ENCODE measurements around the gene CDH13.

CDH13 gene

DNA sequence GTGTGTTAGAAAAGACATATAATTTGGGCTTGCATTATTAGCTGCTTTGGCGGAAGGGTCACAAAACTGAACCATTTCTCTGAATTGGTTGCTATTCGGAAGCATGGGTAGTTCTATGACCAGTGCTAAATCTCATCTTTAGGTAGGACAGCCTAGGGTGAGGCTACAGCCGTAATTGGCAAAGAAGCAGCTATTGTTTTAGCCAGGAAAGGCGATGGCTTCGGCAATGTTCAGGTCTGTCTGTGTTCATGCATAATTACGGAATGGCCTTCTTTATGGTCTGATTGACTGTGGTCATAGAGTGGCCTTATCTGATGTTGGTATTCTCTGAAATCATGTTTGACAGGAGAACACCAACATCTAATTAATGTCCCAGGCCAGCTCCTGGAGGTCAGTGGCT is 812.6 kb downstream of the CDH13 start:
- no peak for DNase-seq (ENCODE audit: low read depth)

DNA sequence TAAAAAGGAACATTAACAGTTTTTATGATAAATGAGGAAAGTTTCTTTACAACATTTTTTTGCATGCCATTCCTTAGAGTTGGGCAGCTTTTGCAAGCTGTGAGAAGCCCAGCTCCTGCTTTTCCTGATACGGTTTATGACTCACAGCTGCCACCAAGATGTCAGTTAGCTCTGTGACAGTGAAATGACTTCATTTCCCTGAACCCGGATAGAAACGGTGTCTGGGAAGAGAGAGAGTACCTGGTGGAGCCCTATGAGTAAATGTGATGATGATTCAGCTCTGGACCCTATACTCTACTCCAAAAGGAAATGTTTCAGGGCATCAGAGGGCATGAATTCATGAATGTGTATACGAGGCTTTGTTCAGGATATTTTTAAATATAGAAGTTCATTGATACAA is 814.7 kb downstream of the CDH13 start:
- no peak for DNase-seq (ENCODE audit: low read depth)

GRCh38 chr16:83443972-83444371 is 817.2 kb downstream of the CDH13 start:
- DNase-seq (ENCODE audit: low read depth) = no peak

- no peak for DNase-seq (ENCODE audit: low read depth)
These were observed 820.8 kb downstream of the CDH13 start for GRCh38 chr16:83447560-83447959.

GRCh38 chr16:83449861-83450260 is 823.1 kb downstream of the CDH13 start:
- no peak for DNase-seq (ENCODE audit: low read depth)

GRCh38 chr16:83453977-83454376 is 827.2 kb downstream of the CDH13 start:
- no peak for DNase-seq (ENCODE audit: low read depth)

- DNase-seq (ENCODE audit: low read depth) = no peak
These were observed 828.9 kb downstream of the CDH13 start for GRCh38 chr16:83455716-83456115.

- no peak for DNase-seq (ENCODE audit: low read depth)
These were observed 830.2 kb downstream of the CDH13 start for GRCh38 chr16:83456934-83457333.

DNA sequence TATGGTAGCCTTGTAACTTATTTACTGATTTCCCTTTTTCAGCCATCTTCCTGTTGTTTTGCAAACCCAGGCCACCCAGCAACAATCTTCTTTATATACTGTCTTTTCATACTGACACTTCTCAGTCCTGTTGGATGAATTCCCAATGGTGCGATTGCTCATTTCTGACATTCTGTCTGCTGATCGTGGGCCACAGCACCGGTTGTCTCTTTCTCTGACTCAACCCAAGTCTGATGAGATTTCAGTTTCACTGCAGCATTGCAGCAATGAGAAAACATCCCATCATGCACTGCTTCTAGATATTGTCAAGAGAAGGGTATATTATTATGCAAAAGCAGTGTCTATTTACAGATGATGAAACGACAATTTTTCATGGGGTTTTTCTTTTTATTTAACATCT is 831.8 kb downstream of the CDH13 start:
- DNase-seq (ENCODE audit: low read depth) = no peak

GRCh38 chr16:83464991-83465390 is 838.2 kb downstream of the CDH13 start:
- DNase-seq (ENCODE audit: low read depth) = no peak

DNA sequence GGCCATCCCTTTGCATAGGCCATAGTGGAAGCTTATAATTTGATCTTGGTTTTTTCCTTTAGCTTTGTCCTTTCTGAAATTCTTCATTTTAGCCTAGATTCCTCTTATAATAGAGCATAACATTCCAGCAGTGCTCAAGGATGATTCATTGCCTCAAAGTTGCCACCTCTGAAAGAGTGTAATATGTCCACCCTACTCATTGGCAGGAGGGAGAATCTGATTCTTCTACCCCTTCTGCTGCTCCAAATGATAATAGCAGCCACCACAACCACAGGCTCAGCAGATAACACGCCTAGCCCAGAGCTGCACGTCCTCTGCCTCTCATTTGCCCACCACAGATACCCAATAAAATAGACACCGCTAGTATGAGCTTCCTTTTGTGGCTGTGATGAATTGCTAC is 843.6 kb downstream of the CDH13 start:
- DNase-seq (ENCODE audit: low read depth) = no peak

DNA sequence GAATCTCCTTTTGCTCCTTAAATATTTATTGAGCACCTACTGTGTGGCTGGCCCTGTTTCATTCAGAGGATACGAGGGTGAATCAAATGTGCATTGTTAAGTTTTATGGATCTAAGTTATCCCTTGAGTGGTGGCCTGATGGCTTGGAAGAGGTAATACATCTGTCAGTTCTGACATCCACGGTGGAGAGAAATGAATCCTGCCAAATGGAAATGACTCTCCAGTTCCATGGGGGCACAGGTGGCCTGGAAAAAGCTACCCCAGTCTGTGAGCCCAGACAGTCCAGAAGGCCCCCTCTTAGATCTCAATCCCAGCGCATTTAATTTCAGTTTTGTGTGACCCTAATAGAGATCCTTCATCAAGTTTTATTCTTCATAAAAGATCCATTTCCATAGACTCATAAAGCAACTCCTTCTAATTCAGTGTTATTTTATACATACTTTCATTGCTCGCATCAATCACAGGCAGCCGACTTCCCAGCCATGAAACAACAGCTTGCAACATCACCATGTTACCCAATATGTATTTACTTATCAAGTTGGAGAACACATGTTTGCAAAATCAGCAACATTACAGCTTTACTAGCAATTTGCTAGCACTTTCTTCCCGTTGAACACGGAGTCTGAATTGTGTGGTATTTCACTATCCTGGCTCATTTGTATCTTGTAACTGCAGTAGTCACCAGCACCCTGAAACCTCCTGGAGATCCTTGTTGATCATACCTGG is 846.2 kb downstream of the CDH13 start:
- no peak for DNase-seq (ENCODE audit: low read depth)

DNA sequence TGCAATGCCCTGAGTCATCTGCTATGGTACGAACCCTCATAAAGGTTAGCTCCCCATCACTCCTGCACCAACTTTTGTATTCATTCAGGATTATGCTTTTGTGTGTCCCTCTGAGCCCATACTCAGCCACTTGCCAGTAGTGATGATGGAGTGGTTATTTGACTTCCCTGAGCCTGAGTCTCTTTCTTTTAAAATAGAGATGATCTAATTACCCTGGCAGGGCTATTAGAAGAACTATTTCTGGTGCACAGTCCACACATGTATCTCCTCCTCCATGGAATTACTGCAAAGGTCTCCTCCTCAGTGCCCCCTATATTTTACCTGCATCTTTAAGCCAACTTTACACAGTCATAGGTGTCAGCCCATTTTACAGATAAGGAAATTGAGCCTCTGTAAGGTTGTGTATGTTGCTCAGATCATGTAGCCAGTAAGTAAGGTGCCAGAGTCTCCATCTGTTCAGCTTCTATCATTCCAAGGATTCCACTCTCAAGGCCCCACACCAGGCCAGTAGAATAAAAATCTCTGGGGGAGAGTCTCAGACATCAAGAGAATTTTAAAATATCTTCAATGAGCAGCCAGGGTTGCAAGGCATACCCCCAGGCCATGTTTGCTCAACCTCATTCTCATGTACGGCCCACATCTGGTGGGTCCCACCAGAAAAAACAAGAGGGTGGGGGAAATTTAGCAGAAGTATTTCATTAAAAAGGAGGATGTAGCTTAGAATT is 847.3 kb downstream of the CDH13 start:
- no peak for DNase-seq (ENCODE audit: low read depth)

DNA sequence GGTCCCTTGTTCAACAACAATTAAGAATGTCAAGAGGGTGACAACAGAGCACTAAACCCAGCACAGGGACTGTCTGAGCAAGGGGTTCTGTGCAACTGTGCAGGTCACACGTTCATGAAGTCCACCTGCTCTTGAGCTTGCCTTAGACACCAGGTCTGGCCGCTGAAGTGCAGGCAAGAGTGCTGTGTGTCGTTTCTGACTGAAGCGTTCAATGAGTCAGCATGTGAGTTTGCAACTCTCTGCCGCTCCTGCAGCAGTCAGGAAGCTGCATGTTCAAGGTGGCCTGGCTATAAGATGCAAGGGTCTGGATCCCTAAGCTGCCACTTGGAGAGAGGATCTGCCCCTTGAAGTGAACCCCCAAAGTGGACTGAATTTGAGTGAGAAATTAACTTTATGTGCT is 848.3 kb downstream of the CDH13 start:
- DNase-seq (ENCODE audit: low read depth) = no peak

GRCh38 chr16:83481589-83481988 is 854.8 kb downstream of the CDH13 start:
- no peak for DNase-seq (ENCODE audit: low read depth)

DNA sequence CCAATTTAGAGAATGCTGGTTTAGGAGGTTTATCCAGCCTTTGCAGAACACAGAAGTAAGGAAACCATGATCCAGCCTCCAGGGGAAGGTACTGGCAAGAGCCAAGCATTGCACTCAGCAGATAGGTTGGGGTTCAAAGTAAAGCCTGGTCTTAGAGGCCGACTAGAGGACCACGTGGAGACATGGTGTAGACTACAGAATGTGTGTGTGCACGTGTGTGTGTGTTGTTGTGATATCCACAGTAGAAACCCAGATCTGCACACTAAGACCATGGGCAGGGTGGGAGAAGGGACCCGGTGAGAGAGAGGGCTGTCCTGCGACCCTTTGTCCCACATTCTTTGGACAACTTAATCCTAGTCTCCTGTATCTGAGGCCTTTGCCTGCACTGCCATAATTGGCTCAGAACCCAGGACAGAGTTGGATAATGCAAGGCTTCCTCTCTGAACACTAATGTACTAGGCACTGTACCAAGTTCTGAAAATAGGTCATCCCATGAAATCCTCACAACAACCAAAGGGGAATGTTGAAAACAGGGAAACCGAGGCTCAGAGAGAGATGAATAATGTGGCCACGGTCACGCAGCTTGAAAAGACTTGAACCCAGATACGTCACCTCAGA is 855.9 kb downstream of the CDH13 start:
- no peak for DNase-seq (ENCODE audit: low read depth)

GRCh38 chr16:83490073-83490472 is 863.3 kb downstream of the CDH13 start:
- no peak for DNase-seq (ENCODE audit: low read depth)

DNA sequence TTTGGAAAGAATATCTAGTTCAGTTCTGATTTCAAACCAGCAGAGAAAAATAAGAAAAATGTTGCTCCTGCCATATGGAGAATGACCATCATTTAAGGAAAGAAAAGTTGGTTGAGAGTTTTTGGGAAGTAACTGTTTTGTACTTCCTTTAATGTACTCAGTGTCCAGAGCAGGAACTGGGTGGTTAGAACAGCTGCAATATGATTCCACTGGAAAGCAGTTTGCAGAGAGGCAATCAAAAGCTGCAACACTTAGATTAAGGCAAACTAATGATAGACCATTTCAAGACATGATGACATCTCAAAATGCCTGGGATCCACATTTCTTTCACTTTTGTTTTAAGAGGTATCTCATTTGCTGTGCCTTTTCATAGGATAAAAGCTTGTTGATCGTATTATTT is 867.7 kb downstream of the CDH13 start:
- DNase-seq (ENCODE audit: low read depth) = no peak

- DNase-seq (ENCODE audit: low read depth) = no peak
These were observed 874.7 kb downstream of the CDH13 start for GRCh38 chr16:83501481-83501880.

DNA sequence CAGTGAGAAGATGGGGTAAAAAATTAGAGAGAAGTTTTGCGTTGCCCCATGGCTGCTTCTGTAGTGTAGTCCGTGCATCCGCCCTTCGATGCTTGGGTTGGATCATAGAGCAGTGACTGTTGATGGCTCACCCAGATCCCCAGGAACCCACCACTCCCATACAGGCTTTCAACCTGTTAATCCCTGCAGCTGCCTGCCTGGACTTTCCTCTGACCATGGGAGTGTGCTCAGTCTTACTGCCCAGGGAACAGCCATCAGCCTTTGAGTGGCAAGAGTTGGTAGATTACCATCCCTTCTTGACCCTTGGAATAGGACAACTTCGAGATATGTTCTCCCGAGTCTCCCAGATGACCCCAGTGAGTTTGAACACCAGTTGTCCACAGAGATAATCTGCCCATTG is 881.5 kb downstream of the CDH13 start:
- DNase-seq (ENCODE audit: low read depth) = no peak

DNA sequence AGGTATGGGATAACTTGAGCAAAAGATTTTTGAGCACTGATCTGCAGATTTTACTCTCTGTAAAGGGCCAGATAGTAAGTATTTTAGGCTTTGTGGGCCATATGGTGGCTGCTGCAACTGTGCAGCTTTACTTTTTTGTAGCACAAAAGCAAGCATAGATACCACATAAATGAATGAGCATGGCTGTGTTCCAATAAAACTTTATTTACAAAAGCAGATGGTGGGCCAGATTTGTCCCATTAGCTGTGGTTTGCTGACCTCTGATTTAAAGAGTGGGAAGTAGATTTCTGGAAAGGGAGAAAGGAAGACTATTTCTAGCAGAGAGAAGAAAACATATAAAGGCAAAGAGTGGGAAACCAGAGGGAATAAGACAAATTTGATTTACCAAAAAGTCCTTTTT is 882.5 kb downstream of the CDH13 start:
- DNase-seq (ENCODE audit: low read depth) = no peak

GRCh38 chr16:83510906-83511305 is 884.1 kb downstream of the CDH13 start:
- no peak for DNase-seq (ENCODE audit: low read depth)

DNA sequence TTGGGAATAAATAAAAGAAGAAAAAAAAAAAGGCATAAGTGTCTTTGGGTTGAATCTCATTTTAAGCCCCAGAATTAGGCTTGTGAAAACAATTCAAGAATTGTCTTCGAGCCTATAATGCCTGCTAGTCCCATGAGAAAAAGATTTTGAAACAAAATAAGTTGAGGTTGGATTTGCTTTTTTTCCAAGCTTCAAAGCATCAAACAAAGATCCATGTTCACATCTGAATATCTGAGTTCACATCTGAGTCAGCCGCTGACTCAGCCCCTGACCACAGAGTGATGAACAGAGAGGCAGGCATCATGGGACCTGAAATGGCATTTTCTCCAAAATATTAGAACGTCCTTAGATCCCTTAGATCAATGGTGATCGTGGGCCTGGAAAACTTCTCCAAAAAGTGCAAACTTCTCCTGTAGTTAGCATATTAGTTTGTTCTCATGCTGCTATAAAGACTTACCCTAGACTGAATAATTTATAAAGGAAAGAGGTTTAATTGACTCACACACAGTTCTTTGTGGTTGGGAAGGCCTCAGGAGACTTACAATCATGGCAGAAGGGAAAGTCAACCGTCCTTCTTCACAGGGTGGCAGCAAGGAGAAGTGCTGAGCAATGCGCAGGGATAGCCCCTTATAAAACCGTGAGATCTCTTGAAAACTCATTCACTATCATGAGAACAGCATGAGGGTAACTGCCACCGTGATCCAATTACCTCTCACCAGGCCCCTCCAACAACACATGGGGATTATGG is 886.4 kb downstream of the CDH13 start:
- no peak for DNase-seq (ENCODE audit: low read depth)

All from activated gamma-delta T cell treated with anti-CD3 and anti-CD28 coated beads, Interleukin-2, amount 50 U/mL, for 16 hours (primary cell).